Activated CD8-positive, alpha-beta memory T cell treated with anti-CD3 and anti-CD28 coated beads, Interleukin-2, amount 50 U/mL, for 48 hours (primary cell): ENCODE measurements around the gene GLRA1.

Source experiments
- DNase-seq: peaks from one replicate; pipeline ENCODE4 v3.0.0-alpha.2; 2020

The GLRA1 gene

DNA sequence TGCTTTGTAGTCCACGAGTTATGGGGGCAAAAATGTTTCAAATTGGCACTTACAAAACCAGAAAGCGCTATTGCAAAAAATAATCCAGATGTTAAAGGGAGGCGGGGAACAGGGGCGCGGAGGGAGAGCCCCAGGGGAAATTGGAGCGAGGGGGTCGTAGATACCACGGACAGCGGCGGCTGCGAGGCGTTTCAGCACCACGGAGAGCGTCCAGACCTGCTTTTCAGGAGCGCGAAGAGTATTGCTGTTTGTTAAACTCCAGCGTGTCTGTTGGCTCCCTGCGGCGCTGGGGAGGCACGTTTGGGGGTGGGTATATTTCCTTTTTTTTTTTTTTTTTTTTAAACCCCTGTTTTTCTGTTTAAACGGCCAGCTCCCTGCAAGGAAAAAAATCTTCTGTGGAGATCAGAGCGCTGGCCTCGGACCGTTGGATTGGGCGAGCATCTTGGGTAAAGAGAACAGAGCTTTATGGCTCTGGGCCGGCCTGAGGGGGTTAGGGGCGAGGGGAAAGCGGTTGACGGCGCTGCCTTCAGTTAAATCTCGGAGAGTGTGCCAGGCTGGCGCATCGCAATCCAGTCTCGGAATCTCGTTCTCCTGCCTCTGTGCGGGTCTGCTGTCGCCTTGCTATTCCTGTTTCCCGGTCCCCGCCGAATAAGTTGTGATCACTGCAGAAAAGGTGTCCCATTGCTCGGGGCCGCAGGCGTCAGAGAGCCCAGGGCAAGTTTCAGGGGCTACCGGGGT lies at the start of gene GLRA1:
GLRA1 (minus strand) TSS at position 288 of the 738 bp plus-strand sequence. CDS start 302 bp downstream, outside the sequence.
- DNase-seq, result peak; percentile 79

DNA sequence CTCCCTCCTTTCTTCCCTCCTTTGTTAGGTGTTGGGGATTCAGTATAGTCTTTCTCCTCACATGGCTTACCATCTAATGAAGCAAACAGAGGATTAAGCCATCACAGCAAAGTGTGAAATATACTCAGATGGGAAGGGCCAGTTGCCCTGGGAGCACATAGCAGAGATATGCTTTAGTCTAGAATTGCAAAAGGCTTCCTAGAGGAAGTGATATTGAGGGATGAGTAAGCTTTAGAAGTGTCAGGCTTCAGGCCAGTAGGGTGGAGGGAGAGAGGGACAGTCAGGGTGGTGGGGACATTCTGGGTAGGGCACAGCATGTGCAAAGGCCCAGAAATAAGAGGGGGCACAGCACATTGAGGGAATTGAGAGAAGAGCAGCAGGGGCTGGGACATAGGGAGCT lies 46.2 kb upstream of the GLRA1 start:
- DNase-seq, result no peak

DNA sequence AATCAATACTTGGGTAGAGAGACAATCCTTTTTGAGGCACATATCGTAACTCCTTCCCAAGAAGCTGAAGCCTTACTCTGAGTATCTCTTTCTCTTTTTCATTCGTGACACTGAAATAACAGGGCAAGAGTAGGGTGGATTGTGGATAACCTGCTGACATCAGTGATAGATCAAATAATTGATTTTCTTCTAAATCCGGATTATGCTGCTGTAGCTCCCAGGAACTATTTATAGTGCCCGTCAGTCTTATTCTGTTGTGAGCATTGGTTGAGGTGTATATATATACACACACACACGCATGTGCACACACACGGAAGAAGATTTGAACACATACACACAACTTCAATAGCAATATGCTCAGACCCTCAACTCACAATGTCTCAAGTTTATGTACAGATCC lies 43.2 kb upstream of the GLRA1 start:
- DNase-seq, result no peak

DNA sequence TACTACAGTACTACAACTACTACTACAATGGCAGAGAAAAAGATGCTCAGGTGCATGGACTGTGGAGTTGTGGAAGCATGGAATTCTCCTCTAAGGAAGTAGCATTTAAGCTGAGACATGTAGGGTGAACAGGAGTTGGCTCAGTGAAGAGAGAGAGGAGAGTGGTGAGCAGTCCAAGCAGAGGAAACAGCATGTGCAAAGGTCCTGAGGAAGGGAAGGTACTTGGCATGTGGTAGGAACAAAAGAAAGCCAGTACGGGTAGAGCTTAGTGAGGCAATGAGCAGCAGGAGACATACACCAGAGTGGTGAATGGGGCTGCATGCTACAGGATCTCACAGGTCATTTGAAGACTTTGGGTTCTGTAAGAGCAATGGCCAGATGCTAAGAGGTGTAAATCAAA lies 41.4 kb upstream of the GLRA1 start:
- DNase-seq, result no peak

DNA sequence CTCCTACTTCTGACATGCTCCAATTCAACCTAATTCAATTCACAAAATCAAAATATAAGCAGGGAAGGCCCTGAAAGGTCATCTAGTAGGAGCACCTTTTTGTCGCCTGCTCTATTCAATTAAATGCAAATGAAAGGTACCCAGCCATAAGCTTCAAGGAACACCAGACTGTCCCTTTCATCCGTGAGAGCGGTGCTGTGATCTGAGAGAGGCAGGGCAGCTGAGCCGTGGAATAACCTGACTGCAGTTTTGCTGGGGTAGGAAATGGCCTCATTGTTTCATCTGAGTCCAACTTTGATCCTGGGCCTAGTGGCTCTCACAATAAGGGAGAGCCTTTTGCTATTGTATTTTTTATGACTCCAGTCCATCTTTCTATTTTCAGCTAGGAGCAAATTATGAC lies 39.8 kb upstream of the GLRA1 start:
- no peak for DNase-seq

DNA sequence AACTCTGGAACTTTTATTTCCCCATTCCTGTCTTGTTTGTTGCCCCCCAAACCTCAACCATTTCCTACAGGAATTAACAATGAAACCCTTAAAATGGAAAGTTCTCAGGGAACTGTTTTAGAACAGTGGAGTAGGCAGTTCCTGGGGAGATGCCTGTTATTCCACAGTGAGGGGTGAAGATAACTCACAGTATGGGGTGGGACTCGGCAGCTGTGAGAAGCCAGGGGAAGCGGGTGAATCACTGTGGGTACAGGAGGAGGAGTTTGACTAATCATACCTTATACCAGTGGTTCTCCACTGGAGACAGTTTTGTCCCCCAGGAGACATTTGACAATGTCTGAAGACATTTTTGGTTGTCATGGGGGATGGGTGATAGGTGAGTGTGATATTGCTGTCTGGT lies 36.9 kb upstream of the GLRA1 start:
- DNase-seq, result no peak

DNA sequence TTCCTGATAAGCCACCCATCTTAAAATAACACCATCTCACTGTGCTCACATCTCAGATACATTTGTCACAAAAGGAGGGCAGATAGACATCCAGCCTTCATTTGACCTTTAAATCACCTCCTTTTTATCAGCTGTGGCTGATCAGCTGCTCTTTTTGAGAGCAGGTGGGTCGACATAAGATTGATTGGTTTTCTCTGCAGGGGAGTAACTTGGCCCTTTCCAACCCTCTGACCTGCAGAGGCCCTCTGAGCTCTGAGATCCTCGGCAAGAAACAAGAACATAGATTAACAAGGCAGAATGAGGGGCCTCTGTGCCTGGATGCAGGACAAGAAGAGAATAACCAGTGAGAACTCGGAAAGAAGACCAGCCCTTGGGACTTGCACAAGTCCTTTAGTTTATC lies 33.5 kb upstream of the GLRA1 start:
- no peak for DNase-seq

DNA sequence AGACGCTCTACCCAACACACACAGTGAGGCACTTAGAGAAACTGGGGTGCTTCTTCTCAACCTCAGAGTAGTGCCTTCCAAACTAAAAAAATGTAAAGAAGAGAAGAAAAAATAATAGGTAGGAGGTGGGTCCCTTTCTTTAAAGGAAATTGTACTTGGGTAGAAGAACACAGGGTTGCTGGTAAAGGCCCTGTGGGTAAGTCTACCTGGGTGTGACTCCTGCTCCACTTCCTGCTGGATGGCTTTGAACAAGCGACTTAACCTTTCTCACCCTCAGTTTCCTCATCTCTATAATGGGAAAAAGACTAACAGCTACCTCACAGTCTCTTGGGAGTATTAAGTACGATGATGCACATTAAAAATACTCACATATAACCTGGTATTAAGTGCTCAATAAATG lies 32.1 kb upstream of the GLRA1 start:
- DNase-seq, result no peak

DNA sequence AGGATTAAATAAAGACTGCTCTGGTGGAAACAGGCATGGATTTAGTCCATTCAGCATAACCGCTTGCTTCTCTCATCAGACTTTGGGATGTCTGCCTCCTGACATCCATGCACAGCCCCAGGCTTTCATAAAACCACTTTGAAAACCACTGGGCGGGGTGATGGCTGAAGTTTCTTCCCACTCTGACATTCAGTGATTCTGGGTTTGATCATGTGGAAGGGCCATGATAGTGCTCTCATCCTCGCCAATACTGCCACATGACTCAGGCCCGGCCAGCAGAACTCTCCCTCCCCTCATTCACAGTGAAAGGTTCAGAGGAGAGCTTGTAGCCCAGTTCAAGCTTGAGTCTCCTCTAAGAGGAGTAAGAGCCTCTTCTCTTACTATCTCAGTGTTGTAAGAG lies 29.6 kb upstream of the GLRA1 start:
- no peak for DNase-seq

DNA sequence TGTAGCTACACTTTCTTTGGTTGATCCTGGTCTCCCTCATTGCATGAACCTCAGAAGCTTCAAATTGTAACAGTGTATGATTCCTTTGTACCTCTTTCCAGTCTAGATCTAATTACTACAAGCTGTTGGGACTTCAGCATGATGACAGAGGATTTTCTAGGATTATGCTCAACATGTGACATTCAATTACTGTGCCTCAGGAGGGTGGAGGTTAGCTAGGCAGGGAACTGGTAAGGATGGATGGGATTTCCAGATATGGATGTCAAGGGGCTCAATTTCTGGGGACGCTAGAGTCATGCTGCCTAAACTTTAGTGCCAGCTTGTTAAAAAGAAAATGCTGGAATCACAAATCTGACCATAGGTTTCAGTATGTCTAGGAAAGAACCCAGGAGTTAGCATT lies 29.2 kb upstream of the GLRA1 start:
- DNase-seq, result no peak

DNA sequence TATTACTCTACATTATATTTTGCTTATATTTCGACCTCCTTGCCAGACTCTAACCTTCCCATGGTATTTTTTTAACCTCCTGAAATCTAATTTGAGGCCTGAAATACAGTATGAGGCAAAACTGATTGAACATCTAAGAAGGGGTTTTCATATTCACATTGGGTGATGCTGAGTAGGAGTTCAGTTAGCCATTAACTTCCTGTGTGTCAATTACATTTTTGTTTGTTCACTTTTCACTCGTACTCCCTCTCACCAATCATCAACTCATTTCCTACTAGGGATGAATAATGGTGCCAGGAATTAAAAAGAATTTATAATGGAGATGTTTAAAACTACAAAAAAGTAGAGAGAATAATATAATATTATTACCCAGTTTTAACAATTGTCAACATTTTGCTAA lies 27.6 kb upstream of the GLRA1 start:
- DNase-seq, result no peak

DNA sequence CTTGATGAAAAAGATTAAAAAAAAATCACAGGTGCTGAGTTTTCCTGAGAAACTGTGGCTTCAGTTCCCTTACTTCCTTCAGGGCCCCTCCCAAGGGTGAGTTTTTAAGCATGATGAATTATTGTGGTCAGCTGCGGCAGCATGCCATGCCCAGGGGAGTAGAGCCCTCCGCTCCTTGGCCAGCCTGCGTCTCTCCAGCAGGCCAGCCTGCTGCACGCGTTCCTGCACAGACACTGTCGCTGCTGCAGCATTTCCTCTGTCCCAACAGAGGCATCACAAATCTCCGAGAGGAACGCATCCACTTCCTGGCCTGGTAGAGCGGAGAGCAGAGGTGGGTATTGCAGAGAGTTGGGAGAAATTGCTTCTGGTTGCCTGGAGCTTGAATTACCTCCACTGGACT lies 26.1 kb upstream of the GLRA1 start:
- DNase-seq, result no peak

DNA sequence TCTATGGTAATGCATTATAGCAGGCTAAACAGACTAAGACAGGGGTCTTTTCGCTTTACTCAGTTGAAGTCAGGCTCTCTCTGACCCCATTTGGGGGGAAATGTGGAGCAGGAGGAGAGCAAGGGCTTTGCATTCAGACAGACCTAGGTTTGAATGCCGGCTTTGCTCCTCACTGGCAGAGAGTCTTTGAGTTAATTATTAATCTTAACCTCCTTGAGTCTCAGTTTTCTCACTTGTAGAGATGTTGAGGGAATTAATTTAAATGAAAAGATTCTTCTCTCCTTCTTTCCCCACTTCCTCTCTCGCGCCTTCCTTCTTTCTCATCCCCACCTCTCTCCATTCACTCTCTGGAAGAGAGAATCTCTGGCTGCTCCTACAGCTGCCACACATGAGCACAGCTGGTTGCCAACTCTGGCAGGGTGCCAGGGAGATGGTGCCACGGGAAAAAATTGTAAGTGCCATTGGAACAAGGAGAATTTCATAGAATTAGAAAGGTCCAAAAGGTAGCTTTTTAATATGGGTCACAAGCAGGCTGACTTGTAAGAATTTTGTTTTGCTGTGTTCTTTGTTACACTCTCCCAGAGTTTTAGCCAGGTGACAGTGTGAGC lies 25.2 kb upstream of the GLRA1 start:
- DNase-seq, result no peak

DNA sequence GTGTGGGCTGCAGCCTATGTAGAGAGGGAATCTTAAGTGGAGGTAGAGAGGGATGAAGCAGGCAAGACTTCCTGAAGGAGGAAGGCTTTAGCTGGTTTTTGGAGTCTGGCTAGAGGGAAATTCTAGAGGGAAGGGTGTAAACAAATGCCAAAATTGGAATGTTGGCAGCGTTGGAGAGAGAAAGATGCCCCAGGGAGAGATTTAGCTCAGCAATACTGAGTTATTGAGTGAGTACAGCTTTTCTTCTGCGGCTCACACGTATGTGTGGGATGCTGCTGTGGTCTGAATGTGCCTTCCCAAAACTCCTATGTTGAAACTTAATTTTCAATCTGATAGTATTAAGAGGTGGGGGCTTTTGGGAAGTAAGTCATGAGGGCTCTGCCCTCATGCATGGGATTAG lies 24.5 kb upstream of the GLRA1 start:
- no peak for DNase-seq

DNA sequence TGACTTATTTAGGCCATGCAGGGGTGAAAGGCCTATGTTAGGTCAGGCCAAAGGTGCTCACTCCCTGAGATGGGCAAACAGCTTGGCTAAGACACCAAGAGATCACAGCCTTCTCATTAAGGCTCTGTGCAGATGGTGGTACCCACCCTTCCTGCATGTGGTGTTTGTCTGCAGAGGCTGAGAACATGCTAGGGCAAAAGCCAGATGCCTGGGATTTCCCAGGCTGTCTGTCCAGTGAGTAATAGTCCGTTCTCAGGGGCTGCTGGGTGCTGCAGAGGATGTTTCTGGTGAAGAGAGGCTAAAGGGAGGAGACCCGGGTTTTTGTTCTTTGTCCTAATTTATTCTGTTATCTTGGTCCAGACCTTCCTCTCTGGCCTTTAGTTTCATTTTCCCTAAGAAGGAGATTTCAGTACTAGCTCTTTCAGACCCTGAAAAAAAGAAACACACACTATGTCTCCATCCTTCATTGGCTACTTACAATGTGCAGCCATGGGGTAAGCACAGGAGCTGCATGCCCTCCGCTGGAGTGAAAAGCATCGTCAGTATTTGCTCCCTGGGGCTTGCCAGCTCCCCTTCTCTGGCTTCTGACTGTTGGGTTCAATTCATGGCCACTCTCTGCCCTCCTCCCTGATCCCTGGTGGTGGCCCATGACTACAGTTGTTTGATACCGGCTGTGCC lies 23.4 kb upstream of the GLRA1 start:
- no peak for DNase-seq

DNA sequence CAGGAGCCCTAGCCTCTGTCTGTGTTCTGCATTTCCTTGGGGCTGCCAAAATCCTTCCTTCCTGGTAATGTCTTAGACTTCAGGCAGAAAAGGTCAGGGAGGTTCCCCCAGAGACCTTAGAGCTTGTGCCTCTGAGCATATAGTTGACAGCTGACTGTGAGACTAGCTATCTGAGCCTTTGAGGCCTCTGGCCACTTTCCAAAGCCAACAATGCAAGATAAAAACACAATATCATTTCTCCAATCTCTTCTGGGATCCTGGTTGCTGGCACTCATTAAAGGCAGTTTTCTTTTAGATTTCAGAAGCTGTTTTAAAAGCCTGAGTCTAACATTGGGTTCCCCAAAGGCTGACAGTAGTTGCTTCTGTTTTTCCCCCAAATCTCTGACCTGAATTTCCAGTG lies 13.2 kb upstream of the GLRA1 start:
- no peak for DNase-seq

DNA sequence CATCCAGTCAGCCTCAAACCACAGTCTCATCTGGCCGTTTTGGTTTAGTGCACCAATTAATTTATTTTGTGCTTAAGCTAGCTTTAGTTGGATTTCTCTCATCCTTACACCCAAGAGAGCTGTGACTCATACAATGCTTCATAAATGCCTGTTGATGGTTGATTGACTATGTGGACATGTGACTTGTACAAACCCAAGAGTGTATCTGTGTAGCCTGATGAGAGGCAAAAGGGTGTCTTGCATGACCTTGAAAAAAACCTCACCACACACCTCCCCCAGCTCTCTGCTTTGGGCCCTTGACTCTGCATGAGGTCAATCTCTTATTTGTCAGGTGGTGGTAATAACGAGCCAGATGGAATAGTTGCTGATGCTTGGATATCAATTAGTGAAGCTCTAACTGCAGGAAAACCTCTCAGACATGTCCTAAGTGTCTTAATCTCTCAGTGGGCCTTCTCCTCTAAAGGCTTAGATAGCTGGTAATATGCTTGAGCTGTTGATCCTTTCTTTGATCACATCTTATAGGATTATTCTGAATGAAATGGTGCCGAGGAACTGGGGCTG lies 10.6 kb upstream of the GLRA1 start:
- no peak for DNase-seq

DNA sequence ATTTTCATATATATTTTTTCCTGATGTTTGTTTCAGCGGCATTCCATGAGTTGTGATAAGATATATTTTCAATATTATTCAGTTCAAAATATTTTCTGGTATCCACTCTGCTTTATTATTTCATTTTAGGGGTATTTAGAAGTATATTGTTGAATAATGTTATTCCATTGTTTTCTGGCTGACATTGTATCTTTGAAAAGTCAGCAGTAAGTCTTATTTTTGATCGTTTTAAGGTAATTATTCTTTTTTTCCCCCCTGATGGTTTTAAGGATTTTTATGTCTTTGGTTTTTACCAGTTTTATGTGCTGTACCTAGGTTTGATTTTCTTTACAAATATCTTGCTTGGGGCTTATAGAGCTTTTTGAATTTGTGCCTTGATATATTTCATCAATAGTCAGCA lies 6.6 kb upstream of the GLRA1 start:
- no peak for DNase-seq

DNA sequence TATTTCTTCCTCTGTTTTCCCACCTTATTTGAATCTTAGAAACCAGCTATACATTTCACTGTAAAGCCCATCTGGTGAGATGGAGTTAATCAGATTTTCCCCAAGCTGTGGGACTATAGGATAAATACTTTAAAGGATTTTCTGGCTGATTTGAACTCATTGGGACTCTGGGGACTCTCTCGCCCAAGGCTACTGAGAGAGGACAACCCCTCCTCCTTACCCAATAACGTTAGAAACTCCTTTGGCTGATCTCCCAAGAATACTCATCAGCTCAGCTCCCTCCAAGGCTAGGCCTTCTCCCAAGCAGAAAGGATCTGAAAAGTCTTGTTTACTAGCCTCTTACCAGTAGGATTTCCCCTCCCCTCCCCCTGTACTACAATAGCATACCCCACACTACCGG lies 1.5 kb upstream of the GLRA1 start:
- DNase-seq, result no peak

DNA sequence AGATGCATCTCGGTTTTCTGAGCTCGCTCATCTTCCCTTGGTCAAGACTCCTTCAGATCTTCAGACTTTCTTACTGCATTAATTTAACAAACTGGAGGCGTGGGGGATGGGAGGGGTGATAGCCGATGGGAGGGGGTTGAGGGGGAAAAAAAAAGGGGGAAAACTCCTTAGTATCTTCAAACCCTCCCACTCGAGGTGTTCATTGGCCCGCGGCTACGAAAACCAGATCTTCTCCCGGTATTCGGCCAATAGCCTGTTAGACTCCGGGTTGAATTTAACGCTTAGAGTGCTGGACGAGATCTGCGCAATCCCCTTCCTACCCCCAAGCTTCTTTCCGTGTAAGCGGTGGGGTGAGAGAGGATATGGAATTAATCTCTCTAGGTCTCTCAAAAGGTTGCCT lies 689 bp upstream of the GLRA1 start:
- DNase-seq, result no peak

DNA sequence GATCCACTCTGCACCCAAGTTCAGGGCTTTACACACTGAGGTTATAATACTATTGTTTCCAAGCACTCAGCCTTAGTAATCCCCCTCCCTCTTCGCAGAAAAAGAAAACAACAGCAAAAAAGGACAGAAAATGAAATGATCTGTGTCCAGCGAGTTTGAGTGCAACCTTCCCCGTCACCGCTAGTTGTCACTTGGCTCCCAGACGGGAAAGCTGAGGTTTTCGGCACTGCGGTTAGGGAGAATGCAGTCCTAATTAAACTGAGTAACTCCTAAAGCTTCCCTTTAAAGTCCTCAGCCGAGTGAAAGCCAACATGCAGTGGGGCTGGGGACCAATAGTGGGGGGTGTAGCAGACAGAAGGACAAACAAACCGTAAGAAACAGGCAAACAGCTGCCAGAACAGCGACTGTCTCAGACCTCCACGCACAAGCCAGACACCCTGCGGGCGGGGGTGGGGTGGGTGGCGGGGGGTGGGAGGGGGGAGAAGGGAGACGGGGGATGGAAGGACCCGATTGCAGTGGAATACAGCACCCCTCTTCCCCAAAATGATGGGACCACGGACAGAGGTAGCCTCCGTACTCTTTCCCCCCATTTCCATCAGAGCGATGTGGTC lies 680 bp downstream of the GLRA1 start:
- no peak for DNase-seq

DNA sequence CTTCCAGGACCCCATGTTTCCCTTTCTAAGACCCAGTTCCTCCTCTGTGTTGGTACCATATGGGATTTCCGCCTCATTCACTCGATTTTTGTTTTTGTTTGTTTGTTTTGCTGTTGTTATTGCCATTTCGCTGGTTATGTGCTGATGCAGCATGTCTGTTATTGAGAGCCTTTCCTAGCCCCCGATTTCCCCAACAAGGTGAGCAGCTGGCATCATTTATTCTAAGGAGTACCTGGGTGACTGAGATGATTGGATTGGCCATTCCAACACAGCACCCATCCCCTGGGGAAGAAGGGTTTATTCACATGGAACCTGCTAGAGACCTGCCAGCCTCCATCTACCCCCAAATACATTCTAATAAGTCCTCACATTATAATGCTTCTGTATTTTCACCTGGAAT lies 2.7 kb downstream of the GLRA1 start:
- DNase-seq, result no peak

DNA sequence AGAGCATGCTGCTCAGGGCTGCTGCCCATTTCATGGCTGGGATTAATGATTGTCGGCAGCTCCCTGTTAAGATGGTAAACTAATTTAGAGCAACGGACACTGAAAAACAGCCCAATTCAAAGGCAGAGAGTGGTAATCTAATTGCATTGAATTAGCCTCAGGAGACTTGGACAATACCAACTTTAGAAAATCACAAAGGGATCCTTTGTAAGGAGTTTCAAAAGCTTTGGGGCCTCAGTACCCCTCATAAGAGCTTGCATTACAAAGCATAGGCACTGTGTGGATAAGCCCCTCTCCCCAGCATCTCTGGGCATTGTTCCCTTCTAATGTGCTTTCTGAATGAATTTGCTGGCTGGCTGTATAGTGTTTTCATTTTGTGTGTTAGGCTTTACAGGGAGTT lies 6.7 kb downstream of the GLRA1 start:
- no peak for DNase-seq

DNA sequence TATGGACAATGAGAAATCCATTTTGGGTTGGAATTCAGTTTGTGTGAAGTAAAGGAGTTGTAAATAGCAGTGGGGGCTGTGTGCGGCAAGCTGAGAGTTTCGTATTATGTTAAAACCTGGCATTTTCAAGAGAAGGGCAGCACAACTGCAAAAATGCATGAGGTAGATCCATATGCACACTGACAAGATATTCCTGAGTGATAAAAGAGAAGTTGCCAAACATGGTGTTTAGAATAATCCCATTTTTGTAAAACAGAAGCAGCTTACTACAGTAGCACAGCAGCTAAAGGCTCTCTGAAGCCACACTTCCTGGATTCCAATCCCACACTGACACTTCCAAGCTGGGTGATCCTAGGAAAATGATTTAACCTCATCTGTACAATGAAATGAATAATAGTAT lies 11.2 kb downstream of the GLRA1 start:
- no peak for DNase-seq
